Activated naive CD4-positive, alpha-beta T cell (primary cell): ENCODE measurements around the gene EFCAB3.
"Not testable (repeated sequence)": the region's sequence is repeated elsewhere in the genome, so short reads cannot be mapped to it uniquely, and the experiment has no call there.

ENCODE experiments used
- DNase-seq, 4 experiments: peaks; one replicate each; lab custom pipeline; 2025; lab: John Stamatoyannopoulos, UW

Gene EFCAB3

DNA sequence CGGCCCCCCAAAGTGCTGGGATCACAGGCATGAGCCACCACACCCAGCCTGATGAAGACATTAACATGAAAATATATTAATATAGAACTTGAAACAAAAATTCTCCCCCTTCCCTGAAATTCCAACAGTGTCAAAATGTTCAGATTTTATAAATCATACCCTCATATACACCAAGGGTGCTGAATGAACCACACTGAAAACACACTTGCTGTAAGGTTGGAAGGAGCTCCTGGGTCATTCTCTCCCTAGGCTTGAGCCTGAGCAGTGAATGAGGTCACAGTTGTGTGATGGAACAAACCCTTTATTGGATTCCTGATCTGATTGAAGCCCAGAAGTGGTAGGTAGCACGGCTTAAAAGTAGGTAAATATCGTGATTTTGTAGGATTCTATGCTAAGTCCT, at the start of gene EFCAB3:
EFCAB3 (plus strand) TSS at position 301 of the 400 bp plus-strand sequence. CDS start 2,427 bp downstream, outside the sequence.
- no peak for DNase-seq

DNA sequence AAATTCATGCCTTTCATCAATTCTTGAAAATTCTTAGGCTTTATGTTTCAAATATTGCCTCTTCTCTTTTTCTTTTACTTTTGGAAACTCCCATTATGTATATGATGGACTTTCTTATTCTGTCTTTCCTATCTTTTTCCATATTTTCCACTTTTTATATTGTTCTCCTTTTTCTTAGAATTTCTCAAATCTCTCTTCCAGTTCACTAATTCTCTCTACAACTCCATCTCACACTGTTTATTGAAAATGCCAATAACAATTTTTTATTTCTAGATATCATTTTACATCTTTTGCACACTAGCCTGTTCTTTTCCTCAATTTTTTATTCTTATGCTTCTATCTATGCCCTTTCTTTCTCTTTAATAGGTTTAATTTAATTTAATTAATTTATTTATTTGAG, 43.8 kb upstream of the EFCAB3 start:
- no peak for DNase-seq

DNA sequence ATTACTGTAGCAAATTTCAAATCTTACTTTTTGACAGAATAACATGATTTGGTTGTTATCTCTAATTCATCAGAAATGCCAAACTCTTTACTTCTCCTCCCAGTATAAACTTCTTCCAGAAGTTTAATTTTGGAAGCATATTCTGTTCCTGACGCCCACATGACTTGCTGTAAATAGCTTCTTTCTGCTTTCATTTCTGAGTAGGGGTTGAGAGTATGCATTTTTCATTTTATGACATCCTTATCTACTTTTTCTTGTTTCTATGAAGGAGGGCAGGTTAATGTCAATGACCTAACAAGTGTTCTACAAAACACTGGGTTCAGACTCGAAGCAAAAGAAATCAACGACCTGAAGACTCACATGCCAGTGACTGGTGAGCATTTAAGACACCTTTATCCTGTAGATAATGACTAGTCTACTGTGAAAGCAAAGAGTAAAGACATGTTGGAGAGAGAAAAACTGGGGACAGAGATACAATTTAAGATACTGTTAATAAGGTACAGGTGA, 36.5 kb upstream of the EFCAB3 start:
- DNase-seq = no peak

DNA sequence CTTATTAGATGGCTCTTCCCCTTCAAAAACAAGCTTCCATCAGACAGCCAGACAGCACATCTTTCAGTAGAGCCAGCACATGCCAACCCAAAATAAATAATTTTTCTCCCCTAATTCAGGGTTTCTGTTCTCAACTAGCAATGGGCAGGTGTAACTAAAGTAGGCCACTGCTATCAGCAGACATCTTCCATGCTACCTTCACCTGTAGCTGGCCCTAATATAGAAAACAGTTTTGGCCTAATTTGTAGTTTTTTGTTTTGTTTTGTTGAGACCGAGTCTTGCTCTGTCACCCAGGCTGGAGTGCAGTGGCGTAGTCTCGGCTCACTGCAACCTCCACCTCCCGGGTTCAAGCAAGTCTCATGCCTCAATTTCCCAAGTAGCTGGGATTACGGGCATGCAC, 29.2 kb upstream of the EFCAB3 start:
- no peak for DNase-seq

DNA sequence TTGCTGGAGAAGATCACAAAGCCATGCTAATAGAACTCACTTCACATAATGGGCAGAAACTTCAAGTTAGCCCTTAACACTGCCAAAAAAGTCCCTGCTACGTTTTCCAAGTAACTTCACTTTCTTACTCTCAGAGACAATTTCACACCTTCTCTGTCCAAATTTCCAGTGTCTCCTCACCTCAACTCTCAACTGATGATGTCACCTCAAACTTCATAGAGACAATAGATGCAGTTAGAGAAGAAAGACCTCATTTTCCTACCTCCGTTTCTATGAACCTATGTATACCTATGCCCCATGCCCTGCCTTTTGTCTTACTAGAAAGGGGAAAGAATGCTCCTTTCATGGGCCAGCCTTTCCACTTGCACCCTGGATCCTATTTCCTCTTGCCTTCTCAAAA, 14.2 kb upstream of the EFCAB3 start:
- DNase-seq = no peak

DNA sequence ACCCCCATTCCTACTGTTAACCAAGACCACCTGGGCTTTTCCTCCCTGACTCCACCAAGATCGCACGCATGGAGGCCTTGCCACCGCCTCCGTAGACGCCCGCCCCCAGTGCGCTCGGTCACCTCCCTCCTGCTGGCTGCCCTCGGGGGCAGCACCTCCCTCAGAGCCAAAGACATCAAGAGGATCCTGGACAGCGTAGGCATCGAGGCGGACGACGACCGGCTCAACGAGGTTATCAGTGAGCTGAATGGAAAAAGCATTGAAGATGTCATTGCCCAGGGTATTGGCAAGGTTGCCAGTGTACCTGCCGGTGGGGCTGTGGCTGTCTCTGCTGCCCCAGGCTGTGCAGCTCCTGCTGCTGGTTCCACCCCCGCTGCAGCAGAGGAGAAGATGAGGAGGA, 1.2 kb downstream of the EFCAB3 start:
- no peak for DNase-seq

DNA sequence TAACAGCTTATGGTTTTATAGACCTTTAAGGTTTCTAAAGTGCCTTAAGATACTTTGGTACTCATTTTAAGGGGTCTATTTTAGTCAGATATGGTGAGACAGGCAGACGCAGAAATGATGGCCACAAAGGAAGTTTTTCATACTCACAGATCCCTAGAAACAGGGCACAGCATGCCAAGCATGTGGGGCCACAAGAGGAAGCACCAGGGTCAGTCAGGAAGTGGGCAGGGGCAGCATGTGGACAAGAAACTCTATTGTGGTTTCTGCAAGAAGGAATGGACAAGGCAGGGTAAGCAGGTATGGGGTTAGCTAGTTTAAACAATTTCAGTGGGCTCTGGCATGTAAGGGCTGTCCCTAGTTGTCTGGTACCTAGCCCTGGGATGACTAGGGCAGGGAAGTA, 8.5 kb downstream of the EFCAB3 start:
- DNase-seq = no peak

DNA sequence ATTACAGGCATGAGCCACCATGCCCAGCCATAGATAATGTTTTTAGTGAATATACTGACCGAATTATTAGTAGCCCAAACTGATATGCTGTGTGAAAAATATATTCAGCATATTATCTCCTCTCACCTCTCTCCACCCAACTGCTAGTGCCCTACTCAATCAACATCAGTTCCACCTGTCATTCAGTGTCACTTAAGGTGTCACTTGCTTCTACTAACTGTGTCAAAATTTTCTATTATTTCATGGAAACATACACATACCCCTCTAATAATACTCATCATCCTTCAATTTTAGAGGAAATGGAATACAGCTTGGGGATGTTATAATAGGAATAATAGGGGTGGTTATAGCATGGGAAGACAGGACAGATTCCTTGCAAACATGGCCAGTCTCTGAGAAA, 12.6 kb downstream of the EFCAB3 start:
- no peak for DNase-seq

DNA sequence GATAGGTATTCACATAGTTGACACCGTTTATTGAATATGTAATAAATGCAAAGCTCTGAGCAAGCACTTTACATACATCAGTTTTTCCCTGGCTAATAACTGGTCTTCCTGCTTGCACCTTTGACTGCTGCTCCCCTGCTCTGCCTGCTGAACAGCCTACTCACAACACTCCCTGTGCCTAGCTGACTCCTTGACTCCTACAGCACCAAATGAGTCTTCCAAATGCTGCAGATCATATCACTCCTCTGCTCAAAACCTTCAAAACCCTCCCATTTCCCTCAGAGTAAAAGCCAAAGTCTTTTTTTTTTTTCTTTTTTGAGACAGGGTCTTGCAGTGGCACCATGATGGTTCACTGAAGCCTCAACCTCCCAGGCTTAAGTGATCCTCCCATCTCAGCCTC, 18.5 kb downstream of the EFCAB3 start:
- DNase-seq = no peak

DNA sequence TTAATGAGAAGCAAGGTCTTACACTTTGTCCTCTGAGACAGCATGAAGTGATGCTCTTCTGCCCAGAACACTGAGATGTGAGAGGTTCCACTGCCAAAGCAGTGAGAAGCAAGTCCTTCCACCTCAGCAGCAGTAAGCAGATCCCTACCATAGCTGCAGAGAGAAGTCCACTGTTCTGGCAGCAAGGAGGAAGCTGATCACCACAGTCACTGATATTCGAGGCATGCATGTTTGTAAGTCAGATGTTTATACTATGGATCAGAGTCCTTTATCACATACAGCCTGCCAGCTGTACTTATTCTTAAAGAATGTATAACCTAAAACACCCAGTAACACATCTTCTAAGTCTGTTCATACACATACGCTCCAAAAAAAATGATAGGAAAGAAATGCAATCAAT, 25.1 kb downstream of the EFCAB3 start:
- no peak for DNase-seq

DNA sequence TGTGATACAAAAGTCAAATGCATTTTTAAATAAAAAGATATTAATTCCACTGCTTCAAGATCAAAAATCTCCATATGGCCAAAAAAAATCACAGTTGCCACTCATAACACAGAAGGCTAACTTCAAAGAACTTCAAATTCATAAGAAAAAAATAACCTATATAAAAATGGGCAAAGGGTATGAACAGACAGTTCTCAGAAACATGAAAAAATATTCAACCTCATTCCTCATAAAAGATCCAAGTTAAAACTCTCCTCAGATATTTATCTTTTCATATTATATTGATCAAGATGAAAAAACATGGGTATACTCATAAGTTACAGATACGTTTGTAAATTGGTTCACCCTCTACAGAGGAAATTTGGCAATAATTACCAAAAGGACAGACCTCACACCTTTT, 32.7 kb downstream of the EFCAB3 start:
- DNase-seq = not testable (repeated sequence)

DNA sequence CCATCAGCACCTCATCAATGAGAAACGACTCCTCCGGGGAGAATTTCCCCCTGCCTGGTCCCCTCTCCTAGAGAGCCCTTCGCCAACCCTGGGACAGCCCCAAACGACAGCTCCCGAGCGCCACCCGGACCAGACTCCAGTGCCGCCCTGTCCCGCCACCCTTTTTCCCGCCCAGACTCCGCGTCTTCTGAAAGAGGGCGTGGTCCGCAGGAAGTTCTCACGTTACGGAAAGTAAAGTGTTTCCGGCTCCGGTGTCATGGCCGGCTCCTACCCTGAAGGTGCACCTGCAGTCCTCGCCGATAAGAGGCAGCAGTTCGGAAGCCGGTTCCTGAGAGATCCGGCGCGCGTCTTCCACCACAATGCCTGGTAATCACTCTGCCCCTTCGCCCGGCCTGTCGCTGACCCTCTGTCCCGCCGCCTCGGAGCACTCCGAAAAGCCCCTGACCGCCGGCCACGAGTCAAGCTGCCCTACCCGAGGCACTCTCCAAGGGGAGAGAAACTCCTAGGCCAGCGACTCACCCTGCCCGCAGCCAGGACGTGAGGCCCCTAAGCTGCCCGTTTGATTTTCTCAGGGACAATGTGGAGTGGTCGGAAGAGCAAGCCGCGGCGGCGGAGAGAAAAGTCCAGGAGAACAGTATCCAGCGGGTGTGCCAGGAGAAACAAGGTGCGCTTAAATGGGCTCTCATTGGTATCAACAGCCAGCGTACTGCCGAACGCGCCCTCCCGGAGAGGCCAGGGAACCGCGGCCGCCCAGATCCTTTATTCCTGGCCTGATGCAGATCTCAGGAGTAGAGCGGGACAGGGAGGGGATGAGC, 43.5 kb downstream of the EFCAB3 start, which contains the start of gene METTL2A:
METTL2A (plus strand) TSS at position 251 of the 815 bp plus-strand sequence; CDS start at position 257, 6 bp downstream.
- DNase-seq = peak; percentile 61 to 72 (median 66)

DNA sequence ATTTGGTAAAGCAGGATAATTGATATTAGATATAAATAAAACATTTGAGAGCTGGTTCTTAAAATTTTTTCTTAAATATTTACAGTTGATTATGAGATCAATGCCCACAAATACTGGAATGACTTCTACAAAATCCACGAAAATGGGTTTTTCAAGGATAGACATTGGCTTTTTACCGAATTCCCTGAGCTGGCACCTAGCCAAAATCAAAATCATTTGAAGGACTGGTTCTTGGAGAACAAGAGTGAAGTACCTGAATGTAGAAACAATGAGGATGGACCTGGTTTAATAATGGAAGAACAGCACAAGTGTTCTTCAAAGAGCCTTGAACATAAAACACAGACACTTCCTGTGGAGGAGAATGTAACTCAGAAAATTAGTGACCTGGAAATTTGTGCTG, 45.9 kb downstream of the EFCAB3 start:
- DNase-seq = not testable (repeated sequence)

DNA sequence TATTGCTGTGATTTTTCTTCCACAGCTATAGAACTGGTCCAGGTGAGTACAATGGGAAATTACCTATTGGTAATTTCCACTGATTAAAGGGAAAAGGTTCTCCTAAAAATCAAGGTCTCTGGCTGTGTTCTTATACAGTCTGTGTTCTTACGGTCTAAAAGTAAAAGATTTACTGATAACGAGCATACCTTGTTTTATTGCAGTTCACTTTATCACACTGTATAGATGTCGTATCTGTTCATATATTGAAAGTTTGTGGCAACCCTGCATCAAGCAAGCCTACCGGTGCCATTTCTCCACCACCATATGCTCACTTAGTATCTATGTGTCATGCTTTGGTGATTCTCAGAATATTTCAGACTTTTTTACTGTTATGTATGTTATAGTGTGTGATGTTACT, 54.9 kb downstream of the EFCAB3 start:
- DNase-seq = not testable (repeated sequence)

DNA sequence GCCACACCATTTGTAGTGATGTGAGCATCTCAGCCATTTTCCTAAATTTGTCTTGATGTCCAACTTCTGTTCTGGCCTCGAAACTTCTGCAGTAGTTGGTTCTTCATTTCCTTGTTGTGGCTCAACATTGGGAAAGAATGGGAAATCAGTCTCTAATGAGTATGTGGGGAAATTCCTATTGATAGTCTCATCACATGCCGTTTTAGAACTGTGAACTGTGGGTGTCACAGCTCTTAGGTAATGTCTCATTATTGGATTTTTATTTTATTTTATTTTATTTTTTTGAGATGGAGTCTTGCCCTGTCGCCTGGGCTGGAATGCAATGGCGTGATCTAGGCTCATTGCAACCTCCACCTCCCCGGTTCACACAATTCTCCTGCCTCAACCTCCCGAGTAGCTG, 60.8 kb downstream of the EFCAB3 start:
- DNase-seq = not testable (repeated sequence)

DNA sequence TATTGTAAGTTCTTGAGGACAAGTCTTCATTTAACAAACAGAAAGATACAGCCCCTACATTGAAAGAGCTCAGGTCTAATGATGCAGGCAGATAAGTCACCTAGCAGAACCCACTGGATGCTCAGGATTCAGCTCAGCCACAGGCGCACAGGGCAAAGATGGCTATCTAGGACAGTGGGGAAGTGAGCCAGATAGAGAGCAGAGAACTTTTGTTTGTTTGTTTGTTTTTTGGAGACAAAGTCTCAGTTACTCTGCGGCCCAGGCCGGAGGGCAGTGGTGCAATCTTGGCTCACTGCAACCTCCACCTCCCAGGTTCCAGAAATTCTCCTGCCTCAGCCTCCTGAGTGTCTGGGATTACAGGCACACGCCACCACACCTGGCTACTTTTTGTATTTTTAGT, 63.7 kb downstream of the EFCAB3 start:
- DNase-seq = no peak

DNA sequence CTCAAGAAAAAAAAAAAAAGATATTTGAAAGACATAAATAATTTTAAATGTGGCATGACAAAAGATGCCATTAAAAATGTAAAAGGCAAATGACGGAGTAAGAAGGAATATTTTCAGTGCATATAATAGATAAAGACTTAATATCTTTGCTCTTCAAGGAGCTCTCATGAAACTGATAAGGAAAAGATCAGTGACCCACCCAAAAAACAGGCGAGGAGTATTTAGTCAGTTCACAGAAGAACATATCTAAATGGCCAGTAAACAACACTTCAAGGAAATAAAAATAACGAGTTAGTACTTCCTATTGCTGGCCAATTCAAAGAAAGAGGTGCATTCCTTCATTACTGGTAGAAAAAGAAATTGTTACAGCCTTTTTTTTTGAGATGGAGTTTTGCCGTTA, 65.4 kb downstream of the EFCAB3 start:
- not testable (repeated sequence) for DNase-seq

DNA sequence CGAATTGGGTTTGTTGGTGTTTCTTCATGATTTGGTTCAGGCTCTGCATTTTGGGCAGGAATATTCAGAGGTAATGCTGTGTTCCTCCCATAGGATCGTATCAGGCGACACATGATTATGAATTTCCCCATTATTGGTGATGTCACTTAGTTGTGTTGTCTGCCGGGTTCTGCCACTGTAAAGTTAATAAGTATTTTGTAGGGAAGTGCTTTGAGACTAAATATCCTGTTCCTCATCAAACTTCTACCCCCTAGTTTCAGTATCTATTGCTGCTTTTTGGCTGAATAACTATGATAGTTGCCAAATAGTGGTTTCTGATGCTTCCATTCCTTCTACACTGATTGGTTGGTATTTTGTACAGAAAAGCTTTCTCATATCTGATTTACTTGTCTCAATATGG, 71.8 kb downstream of the EFCAB3 start:
- not testable (repeated sequence) for DNase-seq

DNA sequence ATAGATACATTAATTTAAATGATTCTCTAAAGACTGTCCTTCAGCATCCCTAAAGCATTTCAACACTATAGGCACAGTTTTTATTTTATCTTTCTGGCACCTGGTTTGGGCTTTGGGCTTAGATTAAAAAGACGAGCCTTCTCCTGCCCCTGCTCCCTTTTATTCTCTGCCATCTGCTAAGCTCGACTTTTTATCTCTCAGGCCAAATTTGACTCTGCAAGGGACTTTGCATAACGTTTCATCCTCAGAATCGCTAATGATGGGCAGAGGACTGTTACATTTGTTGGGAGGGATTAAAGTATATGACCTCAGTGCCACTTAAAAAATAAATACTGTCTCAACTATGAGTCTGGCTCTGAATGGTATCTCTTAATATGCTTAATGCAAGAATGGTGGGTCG, 72.7 kb downstream of the EFCAB3 start:
- not testable (repeated sequence) for DNase-seq

DNA sequence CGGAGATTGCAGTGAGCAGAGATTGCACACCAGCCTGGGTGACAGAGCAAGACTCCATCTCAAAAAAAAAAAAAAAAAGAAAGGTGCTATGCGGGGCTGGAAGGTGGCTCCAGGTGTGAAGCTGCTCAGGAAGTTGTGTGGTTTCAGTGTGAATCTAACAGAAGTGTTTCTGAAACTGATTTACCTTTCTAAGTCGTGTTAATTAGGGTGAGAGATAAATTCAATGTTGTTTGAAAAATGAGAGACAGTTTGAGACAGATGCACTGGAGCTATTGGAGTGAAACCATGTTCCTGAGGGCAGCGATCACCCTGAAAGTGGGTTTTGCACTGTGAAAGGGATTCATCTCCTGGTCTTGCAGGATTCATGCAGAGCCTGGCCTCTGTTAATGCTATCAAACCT, 73.3 kb downstream of the EFCAB3 start:
- DNase-seq = not testable (repeated sequence)

DNA sequence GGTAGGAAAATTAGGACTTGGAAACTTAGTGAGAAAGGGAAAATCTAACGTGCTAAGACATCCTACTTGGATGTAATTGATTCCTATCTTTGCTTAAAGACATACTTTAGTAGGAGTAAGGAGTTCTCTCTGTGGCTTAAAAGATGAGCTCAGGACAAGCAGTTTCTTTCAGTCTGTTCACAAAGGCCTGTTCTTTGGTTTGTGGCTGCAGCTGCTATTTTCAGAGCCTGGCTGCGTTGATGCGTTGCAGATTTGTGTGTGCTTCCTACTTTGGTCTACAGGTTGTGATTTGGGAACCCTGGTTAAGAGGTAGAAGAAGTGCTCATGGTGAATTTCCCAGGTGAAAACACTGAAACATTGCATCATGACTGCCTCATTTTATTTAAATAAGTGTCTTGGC, 73.8 kb downstream of the EFCAB3 start:
- DNase-seq = not testable (repeated sequence)

DNA sequence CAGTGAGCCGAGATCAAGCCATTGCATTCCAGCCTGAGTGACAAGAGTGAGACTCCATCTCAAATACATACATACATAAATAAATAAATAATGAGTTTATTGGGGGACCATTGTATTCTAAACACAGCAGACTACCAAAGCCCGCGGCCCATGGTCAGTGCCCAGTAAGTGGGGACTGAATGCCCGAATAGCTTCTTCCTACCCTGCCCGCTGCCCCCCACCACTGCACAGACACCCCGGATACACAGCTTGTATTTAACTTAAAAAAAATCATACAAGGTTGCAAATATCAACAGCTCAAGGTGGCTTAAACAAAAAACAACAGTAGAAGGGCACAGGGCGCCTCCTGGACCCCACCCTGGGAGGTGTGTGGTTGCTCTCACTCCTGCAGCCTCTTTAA, 75.7 kb downstream of the EFCAB3 start:
- no peak for DNase-seq

DNA sequence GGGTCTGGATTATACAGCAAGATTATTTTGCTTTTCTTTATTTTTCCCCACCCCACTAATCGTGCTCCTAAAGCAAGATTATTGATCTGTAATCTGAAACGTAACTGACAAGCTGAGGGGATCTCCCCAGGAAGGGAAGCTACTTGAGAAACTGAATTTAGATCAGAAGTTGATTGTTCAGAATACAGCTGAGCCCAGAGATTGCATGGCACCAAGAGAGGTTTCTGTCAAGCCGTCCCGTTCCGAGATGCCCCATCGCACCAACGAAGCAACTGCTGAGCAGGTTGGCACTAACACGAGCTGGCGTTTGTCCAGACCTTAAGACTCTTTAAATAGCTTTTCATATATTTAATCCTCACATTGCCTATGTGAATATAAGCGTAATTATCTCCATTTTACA, 78.1 kb downstream of the EFCAB3 start:
- not testable (repeated sequence) for DNase-seq

DNA sequence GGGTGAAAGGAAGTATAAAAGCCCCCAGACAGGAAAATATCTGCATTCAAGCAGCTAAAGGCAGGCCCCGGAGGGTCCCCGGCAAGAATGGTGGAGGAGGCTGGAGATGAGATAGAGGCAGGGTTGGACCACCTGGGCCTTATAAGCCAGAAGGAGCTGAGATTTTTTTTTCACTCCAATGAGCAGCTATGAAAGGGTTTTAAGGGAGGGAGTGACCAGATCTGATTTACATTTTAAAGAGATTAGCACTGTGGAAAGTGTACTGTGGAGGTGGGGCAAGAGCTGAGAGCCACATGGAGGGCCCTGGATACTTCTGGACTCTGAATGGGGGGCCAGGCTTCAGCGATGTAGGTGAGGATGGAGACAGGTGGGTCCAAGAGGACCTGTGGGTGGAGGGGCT, 84.1 kb downstream of the EFCAB3 start:
- DNase-seq = not testable (repeated sequence)
